ENCODE results near the gene FUT8. TPM values are rescaled to one million over a fixed set of nuclear protein-coding genes. Genes with fewer than 3 reads are reported as not detected.
A peak's percentile ranks its signal among the peaks of the same experiment; 100 is the strongest.

FUT8 gene
- total RNA-seq, 2 donors from 2014 or later = 13.4 to 14.8 TPM

DNA sequence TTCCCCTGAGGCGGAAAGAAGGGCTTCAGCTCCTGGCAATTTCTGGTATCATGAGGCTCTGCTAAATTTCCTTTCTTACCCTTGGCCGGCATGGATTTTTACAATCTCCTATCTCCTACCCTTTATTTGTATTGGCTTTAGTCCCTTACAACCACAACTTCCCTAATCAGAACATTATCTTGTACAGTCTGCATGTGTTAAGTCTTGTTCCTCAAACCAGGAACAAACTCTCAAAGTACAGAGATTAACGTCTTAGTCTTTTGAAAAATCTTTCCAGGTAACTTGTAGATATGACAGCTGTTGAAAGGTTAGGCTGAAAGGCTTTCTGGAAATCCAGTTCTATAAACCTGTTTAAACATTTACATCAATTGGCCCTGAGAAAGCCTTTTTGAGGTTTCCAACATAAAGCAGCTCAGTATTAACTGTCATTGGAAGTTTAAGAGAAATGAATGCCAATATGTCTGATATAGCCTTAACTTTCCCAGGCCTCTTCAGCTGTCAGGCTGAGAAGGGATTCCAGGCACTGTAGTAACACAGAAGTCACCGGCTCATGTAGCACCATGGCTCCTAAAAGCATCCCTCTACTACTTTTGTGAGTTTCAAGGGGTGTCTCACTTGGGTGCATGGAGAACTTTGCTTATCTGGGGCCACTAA is 360.5 kb downstream of the FUT8 start:
- DNase-seq (no peak), ATAC-seq (peak in 1 of 2 donors; percentile 53)
- intact Hi-C loops (cut with DNase I) = no loop called here

DNA sequence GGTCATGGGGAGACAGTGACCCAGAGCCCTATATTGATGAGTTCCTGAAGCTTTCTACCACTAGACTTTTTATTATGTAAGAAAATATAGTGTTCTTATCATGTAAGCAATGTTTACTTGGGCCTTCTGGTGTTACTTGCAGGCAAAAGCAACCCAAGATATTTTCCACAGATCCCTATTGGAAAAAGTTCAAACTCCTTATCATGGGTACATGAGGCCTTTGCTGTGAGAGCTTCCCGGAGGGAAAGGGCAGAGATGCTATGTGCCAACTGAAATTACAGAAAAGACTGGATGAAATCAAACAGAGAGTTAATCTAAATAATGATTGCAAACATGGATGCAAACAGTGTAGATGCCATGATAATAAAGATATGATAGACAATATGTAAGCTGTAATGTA is 361.5 kb downstream of the FUT8 start:
- ATAC-seq (no peak), DNase-seq (no peak)
- intact Hi-C loops (cut with DNase I) = no loop called here

DNA sequence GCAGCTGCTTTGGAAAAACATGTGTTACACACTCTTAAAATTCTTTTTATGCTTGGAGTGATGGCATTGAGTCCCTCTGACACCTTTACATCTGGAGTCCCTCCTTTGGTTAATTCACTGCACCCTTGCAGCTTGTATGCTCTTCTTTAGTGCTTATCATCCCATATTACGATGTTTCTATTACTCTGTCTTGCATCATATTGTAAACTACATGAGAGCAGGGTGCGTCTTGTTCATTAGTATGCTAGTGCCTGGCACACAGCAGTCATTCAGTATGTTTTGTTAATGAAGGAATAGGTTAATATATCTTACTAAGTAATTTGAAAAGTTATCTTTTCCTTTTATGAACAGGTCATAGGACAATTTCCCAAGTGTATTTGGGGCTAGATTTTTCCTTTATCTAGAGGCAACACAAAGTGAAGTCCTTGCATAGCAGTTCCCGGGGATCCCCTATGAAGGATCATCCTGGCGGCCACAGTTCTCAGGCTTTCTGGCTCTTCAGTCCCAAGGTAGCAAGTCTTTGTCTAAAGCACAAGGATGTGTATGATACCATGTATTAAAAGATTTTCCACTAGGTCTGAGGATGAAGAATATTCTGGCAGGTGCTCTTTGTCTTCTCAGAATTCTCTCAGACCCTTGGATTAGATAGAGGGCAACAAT is 363.8 kb downstream of the FUT8 start:
- no peak for DNase-seq
- ATAC-seq = no peak
- intact Hi-C loops (cut with DNase I) = no loop called here

DNA sequence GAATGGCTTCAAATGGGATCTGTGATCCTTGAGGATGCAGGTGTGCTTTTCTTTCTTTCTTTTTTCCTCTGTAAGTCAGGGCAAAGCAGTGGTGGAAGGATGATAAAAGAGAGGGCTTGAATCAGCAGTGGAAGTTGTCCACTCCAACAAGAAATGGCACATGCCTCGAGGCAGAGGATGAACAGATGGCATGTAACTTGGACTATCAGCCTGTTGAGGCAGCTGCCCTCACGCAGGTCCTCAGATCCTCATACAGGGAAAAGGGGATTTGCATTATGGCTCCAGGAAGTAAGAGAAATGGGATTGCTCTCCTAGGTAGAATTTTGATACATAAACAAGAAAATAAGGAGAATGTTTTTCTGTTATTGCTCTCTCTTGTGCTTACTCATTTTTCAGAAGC is 368.0 kb downstream of the FUT8 start:
- intact Hi-C loops (cut with DNase I) = no loop called here
- no peak for ATAC-seq
- no peak for DNase-seq

DNA sequence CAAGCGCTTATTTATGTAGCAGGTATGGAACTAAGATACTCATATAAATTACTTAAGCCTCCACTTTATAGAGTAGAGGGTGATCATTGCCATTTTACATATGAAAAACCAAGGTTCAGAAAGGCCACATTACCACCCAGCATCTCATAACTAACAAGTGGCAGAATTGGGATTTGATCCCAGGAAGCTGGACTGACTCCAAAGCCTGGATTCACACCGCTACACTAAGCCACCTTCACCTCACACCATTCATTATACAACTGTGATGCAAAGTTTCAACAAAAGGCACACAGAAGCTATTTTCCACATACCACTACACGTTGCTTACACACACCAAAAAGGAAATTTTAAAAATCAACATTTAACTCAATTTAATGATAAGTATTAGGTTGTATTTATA is 370.6 kb downstream of the FUT8 start:
- no peak for DNase-seq
- intact Hi-C loops (cut with DNase I) = no loop called here
- no peak for ATAC-seq

DNA sequence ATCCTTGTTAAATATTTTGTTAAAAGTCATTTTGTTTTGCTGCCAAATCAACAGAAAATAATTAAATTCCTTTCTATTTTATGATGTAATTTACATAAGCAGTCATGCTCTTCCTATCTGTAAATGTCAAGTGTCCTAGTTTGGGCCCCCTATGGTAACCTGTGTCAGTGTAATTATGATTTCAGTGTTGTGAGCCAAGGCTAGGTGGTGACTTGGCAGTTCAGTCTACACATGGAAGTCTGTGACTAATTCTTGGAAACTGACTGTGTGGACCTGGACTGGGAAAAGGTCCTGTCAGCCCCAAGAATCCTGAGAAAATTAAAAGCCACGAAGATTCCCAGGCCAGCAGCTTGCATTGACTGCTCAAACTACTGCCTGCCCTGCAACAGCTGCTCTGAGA is 371.0 kb downstream of the FUT8 start:
- intact Hi-C loops (cut with DNase I) = no loop called here
- DNase-seq = no peak
- ATAC-seq = no peak

DNA sequence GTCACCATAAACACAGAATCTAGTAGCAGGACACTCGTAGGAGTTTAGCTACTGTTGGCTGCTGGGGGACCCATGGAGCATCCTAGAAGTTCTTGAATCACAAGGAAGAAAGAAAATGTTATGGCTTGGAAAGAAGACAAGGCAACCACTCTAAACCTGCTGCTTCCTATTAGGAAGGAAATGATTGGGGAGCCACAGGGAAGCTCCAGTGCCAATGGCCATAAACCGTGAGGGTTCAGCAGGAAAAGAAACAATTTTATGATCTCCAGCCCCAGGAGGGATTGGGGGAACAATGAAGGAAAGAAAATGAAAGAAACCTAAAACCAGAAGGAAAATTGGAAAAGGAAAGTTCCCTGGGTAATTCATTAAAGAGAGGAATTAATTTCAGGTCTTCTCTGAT is 372.0 kb downstream of the FUT8 start:
- intact Hi-C loops (cut with DNase I) = no loop called here
- ATAC-seq (no peak), DNase-seq (no peak)

DNA sequence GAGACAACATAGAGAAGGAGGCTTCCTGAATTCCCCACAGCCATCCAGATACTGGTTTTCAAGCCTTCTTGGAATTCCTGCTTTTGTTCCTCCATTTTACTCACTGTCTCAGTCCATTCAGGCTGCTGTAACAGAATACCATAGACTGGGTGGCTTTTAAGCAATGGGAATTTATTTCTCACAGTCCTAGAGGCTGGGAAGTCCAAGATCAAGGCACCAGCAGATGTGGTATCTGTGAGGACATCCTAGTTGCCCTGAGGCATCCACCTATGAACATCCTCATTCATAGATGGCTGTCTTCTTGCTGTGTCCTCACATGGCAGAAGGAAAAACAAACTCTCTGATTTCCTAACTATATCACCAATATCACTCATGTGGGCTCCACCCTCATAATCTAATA is 374.9 kb downstream of the FUT8 start:
- intact Hi-C loops (cut with DNase I) = no loop called here
- ATAC-seq (no peak), DNase-seq (no peak)

DNA sequence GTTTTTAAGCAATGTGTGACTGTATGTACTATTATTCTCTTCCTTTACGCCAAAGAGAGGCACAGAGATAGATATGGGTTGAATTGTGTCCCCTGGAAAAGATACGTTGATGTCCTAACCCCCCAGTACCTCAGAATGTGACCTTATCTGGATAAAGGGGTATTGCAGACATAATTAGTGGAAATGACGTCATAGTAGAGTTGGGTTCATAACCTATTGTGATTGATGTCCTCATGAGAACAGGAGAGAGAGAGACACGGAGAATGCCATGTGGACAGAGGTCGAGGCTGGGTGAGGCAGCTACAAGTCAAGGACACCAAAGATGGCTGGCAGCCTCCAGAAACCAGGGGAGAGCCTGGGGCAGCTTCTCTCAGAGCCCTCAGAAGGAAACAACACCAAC is 376.3 kb downstream of the FUT8 start:
- DNase-seq (no peak), ATAC-seq (no peak)
- intact Hi-C loops (cut with DNase I) = no loop called here

DNA sequence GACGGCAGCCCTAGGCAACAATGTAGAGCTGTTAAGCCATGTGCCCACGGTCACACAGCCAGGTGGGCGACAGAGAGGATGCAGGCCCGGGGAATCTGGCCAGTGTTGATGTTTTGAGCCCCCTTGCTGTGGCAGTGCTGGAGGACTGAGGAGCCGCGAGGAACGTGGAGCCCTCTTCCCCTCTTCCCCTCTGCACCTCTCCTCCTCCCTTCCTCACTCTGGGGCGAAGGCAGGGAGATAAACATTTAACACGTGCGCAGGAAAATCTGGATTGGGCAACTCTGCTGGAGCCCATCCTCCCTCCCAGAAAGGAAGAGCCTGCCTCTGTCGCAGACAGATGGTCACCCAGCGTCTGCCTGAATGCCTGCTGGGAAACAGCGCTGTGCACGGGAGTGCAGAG is 376.8 kb downstream of the FUT8 start:
- DNase-seq = no peak
- ATAC-seq = no peak
- intact Hi-C loops (cut with DNase I) = no loop called here

DNA sequence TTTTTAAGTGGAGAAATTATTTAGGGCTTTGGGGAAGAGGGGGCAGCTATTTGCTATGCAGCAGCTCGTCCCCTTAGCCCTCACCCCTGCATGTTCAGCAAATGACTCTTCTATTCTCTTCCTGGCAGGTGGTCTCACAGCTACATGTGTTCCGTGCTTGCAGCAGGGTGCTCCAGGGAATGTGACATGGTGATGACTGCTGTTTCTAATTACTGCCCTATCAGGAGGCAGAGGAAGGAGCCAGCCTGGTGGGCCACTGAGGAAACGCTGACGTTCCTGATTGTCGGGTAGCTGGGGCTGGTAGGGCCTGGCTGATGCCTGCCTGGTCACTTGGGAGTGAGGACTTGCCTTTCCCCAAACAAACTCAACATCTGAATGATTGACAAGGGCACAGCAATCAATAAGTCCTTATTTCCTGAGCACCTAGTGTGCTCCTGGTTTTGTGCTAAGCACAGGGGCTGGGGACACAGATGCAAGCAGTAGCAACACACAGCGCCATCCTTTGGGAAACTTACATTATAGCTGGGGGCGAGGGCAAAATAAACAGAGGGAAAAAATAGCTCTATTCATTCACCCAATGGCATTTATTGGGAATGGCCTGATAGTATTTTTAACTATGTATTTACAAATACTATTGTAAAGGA is 377.8 kb downstream of the FUT8 start:
- DNase-seq (no peak), ATAC-seq (no peak)
- intact Hi-C loops (cut with DNase I) = no loop called here

DNA sequence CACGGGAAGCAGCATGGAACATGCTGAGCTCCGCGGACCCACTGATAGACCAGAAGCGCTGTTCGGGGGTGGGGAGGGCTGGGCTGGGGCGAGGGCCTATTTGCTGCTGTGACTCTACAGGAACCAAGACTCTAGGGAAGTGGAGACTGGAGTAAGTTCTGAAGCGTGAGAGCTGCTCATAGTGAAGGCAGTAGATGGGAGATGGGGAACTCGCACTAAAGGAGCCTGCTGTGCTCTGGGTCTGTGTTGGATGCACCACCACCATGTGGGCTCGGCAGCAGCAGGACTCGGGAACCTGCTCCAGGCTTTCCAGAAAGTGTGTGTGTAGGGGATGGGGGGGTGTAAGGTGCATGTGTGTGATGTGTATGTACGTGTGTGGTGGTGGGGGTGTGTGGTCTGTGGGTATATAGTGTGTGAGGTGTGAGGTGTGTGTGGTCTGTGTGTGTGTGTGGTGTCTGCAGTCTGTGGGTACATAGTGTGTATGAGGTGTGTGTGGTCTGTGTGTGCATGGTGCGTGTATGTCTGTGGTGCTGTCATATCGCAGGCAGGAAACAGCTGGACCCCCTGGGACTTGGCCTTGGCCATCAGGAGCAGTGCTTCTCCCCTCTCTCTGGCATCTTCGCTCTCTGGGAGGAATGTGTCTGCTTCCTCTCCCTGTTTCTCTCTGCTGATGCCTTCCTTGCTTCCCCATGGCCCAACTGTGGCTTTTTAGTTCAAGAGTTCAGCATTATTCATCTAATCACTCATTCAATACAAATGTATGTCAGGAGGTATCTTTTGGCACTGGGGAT is 378.9 kb downstream of the FUT8 start:
- ATAC-seq = no peak
- intact Hi-C loops (cut with DNase I) = no loop called here
- no peak for DNase-seq

DNA sequence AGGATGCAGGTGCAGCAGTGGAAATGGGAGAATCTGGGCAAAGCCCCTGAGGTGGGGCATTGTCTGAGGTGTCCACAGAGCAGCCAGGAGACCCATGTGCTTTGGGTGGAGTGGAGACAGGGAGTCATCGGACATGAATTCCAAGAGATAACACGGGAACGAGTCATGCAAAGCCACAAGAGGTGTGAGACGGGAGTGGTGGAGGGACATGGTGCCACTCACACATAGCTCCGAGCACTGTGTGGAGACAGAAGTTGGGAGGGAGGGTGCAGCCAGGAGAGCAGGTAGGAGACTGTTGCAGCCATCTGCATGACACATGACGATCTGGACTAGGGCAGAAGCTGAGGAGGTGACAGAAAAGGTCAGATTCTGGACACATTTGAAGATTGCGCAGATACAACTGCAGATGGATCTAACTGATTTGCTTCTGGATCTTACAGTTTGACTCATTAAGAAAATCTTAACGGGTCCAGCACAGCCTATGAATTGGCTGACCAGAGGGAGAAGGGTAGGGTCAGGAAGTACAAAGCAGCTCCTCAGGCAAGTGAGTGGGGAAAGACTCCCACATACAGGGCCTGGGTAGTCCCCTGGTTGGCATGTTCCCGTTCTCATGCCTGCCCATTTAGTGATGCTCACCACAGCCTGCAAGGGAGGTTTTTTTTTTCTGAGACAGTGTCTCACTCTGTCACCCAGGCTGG is 379.8 kb downstream of the FUT8 start:
- no peak for DNase-seq
- intact Hi-C loops (cut with DNase I) = no loop called here
- ATAC-seq = peak in 1 of 2 donors; percentile 84

Small RNAs within 50 kb of the gene (microRNA-seq; reads per million reads assigned to microRNA genes)
- 1.0 to 1.1 reads per million in 2 donors for gene MIR625

Data from left cardiac atrium (tissue), 4 donors.